Prostate gland (tissue), 2 donors: ENCODE measurements around the gene SIGLEC11. TPM values are rescaled to one million over a fixed set of nuclear protein-coding genes. Genes with fewer than 3 reads are reported as not detected.
"Not testable (repeated sequence)": the region's sequence is repeated elsewhere in the genome, so short reads cannot be mapped to it uniquely, and the experiment has no call there.

ENCODE experiments used
- DNase-seq: peaks from one replicate; pipeline ENCODE4 v3.0.0-alpha.2; 2019; ENCODE audit warnings: low spot score
- H3K27ac ChIP-seq, 2 donors: fragments of 200-600 bp; sonication (generic); 2 replicates each; pipeline ENCODE4 v1.5.1; 2017 to 2019
- H3K27me3 ChIP-seq: fragments of 200-600 bp; sonication (generic); replicated peaks from 2 replicates; pipeline ENCODE4 v1.5.1; 2019; ENCODE audit not compliant: insufficient read depth
- H3K36me3 ChIP-seq, 2 donors: fragments of 200-600 bp; sonication (generic); 1 replicate in 1 of 2; 2 replicates in 1 of 2; pipeline versions ENCODE4 v1.5.1 to v1.8.1; 2017 to 2019
- H3K4me1 ChIP-seq: fragments of 200-600 bp; sonication (generic); replicated peaks from 2 replicates; pipeline ENCODE4 v1.5.1; 2019
- H3K4me3 ChIP-seq, 2 donors: fragments of 200-600 bp; sonication (generic); 2 replicates each; pipeline ENCODE4 v1.5.1; 2017 to 2019
- H3K9me3 ChIP-seq: fragments of 200-600 bp; sonication (generic); 2 replicates; pipeline ENCODE4 v1.5.1; 2017
- POLR2A ChIP-seq: fragments of 450-650 bp; IDR thresholded peaks from one replicate; pipeline ENCODE4 v1.6.1; 2016; ENCODE audit warnings: antibody characterized with exemption, mild to moderate bottlenecking
- POLR2AphosphoS5 ChIP-seq: sonication (generic); formaldehyde crosslinking; IDR thresholded peaks from one replicate; pipeline ENCODE4 v1.6.1; 2017; ENCODE audit warnings: antibody characterized with exemption
- WGBS: methylation state at CpG from one replicate; pipeline ENCODE4 v1.1.5; 2018; 5-methylcytosine and 5-hydroxymethylcytosine counted together
- intact Hi-C: fragments of 100-400 bp; cut with DNase I; formaldehyde crosslinking; loops from one replicate; pipeline ENCODE4 v1.14.2; 2022
- total RNA-seq, 2 donors: library from RNA; depleted of rRNA; stranded (reverse); fragments of >200 nt; gene quantifications; one replicate each; pipeline ENCODE4 v1.1.0, GENCODE V29; 2016
- TF ChIP-seq, protein P1 (sequence below), 4 experiments: fragments of 200-600 bp in 2 of 4; fragments of 450-650 bp in 2 of 4; sonication (generic) in 2 of 4; IDR thresholded peaks; 1 replicate in 3 of 4; 2 replicates in 1 of 4; pipeline ENCODE4 v1.5.1; 2016 to 2019; ENCODE audit warnings: antibody characterized with exemption in 4 of 4, mild to moderate bottlenecking in 2 of 4, moderate library complexity in 2 of 4

SIGLEC11 gene
- total RNA-seq, 2 donors from 2014 or later, result 0.68 to 1.0 TPM

DNA sequence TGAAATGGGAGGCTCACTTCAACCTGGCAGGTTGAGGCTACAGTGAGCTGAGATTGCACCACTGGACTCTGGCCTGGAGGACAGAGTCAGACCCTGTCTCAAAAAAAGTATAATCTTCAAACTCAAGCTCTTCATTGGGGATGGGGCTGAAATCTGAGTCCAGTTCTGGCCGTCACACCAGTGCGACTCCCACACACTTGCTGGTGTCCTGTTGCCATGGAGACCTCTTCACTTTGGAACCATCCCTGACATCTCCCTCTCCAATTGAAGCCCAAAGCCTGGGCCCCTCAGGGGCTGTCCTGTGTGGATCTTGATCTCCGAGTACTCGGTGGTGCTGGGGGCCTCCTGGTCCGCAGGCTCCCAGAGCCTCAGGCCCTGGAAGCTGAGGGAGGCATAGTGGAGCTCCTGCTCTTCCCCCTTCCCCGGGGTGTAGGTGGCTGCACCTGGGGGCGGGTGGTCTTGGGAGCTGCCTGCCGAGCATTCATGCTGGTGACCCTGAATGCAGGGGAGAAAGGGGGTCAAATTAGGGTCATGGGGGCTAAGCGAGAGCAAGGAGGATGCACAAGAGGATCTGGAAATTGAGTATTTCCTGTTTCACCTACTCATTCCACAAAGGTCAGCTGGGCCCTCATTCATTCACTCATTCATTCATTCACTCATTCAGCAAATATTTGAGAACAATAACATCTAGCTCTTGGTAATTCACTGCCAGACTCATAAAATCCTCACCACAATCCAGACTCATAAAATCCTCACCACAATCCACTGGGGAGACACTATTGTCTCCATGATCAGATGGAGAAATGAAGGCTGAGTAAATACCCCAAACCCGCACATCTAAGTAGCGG, 11.0 kb downstream of the SIGLEC11 start:
- TF ChIP-seq POLR2AphosphoS5, result no peak
- TF ChIP-seq, protein P1, sequence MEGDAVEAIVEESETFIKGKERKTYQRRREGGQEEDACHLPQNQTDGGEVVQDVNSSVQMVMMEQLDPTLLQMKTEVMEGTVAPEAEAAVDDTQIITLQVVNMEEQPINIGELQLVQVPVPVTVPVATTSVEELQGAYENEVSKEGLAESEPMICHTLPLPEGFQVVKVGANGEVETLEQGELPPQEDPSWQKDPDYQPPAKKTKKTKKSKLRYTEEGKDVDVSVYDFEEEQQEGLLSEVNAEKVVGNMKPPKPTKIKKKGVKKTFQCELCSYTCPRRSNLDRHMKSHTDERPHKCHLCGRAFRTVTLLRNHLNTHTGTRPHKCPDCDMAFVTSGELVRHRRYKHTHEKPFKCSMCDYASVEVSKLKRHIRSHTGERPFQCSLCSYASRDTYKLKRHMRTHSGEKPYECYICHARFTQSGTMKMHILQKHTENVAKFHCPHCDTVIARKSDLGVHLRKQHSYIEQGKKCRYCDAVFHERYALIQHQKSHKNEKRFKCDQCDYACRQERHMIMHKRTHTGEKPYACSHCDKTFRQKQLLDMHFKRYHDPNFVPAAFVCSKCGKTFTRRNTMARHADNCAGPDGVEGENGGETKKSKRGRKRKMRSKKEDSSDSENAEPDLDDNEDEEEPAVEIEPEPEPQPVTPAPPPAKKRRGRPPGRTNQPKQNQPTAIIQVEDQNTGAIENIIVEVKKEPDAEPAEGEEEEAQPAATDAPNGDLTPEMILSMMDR (IDR thresholded peaks at IDR 0.05), result no peak
- TF ChIP-seq POLR2A, result no peak
- no peak for DNase-seq

DNA sequence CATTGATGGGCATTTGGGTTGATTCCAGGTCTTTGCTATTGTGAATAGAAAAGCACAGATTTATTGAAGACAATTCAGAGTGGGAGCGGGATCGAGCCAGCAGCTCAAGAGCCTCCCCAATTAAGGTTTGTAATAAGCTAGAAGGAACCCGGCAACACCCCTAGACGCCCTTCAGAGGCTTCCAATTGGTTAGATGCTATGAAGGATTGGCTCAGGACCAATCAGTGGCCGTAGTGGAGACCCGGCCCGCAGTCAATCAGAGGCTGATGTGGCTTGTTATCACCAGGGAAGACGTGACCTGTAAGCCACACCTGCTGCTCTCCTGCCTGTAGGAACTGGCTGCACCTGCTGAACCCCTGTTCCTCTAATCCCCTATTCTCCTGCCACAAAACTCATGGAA, 14.6 kb downstream of the SIGLEC11 start:
- H3K36me3 ChIP-seq, result no peaks in the 10 kb centered on the region
- 79% methylated on average over 8 of the region's 8 CpGs for WGBS
- DNase-seq, result no peak
- H3K4me3 ChIP-seq, result no peak overlapping the region
- no peaks in the 10 kb centered on the region for H3K27me3 ChIP-seq
- intact Hi-C loops, result no loop called here
- H3K4me1 ChIP-seq, result no peaks in the 10 kb centered on the region
- TF ChIP-seq POLR2A, result no peak
- TF ChIP-seq, protein P1 (IDR thresholded peaks at IDR 0.05), result no peak
- TF ChIP-seq POLR2AphosphoS5, result no peak
- H3K9me3 ChIP-seq, result no peaks in the 10 kb centered on the region
- H3K27ac ChIP-seq, result no peak overlapping the region

More for the DNA sequence above, 11.0 kb downstream of the SIGLEC11 start:
- Histone ChIP-seq H3K27ac (no peak overlapping the region), H3K27me3 (no peaks in the 10 kb centered on the region), H3K4me1 (no peaks in the 10 kb centered on the region), H3K4me3 (no peak overlapping the region), H3K9me3 (no peaks in the 10 kb centered on the region), H3K36me3 (no peaks in the 10 kb centered on the region)
- 38% methylated on average over 11 of the region's 11 CpGs for WGBS
- intact Hi-C loops, result no loop called here

DNA sequence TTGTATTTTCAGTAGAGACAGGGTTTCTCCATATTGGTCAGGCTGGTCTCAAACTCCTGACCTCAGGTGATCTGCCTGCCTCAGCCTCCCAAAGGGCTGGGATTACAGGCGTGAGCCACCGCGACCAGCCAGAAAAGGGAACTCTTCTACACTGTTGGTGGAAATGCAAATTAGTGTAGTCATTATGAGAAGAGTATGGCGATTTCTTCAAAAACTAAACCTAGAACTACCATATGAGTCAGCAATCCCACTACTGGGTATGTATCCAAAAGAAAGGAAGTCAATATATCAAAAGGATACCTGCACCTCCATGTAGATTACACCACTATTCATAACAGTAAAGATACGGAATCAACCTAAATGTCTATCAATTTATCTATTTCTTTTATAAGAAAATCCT, 16.4 kb downstream of the SIGLEC11 start:
- H3K27ac ChIP-seq, H3K9me3 ChIP-seq, H3K36me3 ChIP-seq, H3K4me3 ChIP-seq, H3K4me1 ChIP-seq, DNase-seq, H3K27me3 ChIP-seq, intact Hi-C loops: not testable (repeated sequence)
- WGBS, result 88% methylated on average over 5 of the region's 5 CpGs

DNA sequence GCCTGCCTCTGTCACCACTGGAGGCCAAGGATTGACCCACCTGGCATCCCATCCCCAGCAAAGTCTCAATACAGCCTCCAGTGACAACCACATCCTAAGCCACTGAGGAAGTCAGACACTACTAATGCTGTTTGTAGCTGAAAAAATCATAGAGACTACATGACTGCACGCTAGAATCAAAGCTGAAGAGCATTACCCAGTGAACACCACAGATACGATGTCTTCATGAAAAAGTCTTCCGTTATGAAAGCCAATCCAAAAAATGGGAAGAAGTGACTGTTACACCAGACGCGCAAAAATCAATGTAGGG, 20.5 kb downstream of the SIGLEC11 start:
- no peaks in the 10 kb centered on the region for H3K36me3 ChIP-seq
- H3K4me3 ChIP-seq, result no peak overlapping the region
- intact Hi-C loops, result no loop called here
- H3K9me3 ChIP-seq, result no peaks in the 10 kb centered on the region
- no peak for DNase-seq
- H3K4me1 ChIP-seq, result peaks cover 3% of the 10 kb centered on the region
- WGBS, result 90% methylated on average over 5 of the region's 5 CpGs
- TF ChIP-seq, protein P1 (IDR thresholded peaks at IDR 0.05), result no peak
- TF ChIP-seq POLR2AphosphoS5, result no peak
- H3K27ac ChIP-seq, result no peak overlapping the region
- no peaks in the 10 kb centered on the region for H3K27me3 ChIP-seq

DNA sequence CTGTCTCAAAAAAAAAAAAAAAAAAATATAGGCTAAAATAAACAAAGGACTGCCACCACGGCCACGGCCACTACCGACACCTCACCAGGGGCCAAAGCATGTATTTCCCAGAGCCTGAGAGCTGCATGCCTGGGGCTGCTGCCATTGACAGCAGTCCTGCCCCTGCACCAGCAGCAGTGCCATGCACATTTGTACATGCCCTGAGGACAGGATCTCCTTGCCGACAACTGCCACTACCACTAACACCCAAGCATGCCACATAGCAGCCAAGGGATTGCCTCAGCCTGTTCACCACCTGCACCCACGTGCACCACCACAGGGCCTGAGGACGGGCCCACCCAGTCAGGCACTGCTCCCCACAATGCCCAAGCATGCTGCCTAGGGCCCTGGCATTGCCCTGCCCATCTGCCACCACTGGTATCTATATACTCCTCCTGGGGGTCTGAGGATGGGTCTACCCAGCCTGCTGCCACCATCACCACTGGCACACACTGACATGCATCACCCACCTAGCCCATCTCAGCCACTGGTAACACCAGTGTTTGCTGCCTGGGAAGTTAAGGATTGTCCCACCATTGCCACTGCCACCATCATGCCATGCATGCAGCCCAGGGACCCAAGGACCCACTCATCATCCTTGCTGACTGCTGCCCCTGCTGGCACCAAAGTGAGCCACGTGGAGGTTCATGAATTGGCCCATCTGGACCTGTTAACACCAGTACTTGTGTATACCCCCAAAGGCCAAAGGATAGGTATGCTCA, 21.1 kb downstream of the SIGLEC11 start:
- TF ChIP-seq POLR2A (no peak), POLR2AphosphoS5 (no peak)
- TF ChIP-seq, protein P1 (IDR thresholded peaks at IDR 0.05), result no peak
- H3K27me3 ChIP-seq, result no peaks in the 10 kb centered on the region
- no peak for DNase-seq
- no peaks in the 10 kb centered on the region for H3K9me3 ChIP-seq
- no peak overlapping the region for H3K27ac ChIP-seq
- 67% methylated on average over 7 of the region's 7 CpGs for WGBS
- no peak overlapping the region for H3K4me3 ChIP-seq
- peaks cover 3% of the 10 kb centered on the region for H3K4me1 ChIP-seq
- no peaks in the 10 kb centered on the region for H3K36me3 ChIP-seq
- intact Hi-C loops, result loop anchor here (10.0 kb wide), 2 partner anchors 85 to 195 kb away; partner anchors contain the start of genes VRK3 and ZNF473
